Astrocyte (in vitro differentiated cells and primary cell): ENCODE measurements around the gene IL12RB2.

Experiments
- CTCF ChIP-seq: IDR thresholded peaks from 2 replicates; pipeline ENCODE4 v1.5.1; 2011; ENCODE audit warnings: low read depth, mild to moderate bottlenecking, inconsistent platforms, low read length, moderate library complexity; ENCODE audit not compliant: insufficient read depth
- EZH2 ChIP-seq: IDR thresholded peaks from 2 replicates; pipeline ENCODE4 v1.6.1; 2012; ENCODE audit warnings: mild to moderate bottlenecking, low read length, inconsistent platforms; ENCODE audit not compliant: insufficient read depth

GRCh38 chr1:67312615-67313014, 4.9 kb downstream of the IL12RB2 start:
- TF ChIP-seq CTCF (no peak), EZH2 (no peak)
